Endothelial cell (in vitro differentiated cells): ENCODE results near the gene SRPX. TPM values are rescaled to one million over a fixed set of nuclear protein-coding genes. Genes with fewer than 3 reads are reported as not detected.

Source experiments
- DNase-seq: peaks from one replicate; pipeline ENCODE4 v3.0.0; 2021; ENCODE audit warnings: low spot score
- H3K27ac Mint-ChIP-seq: one replicate; pipeline ENCODE4 v1.8.0; 2021; ENCODE audit warnings: mixed read lengths, inconsistent platforms; ENCODE audit not compliant: unreplicated experiment
- H3K27me3 Mint-ChIP-seq: one replicate; pipeline ENCODE4 v1.8.0; 2021; ENCODE audit warnings: mild to moderate bottlenecking, moderate library complexity, mixed read lengths, inconsistent platforms; ENCODE audit not compliant: unreplicated experiment
- H3K36me3 Mint-ChIP-seq: one replicate; pipeline ENCODE4 v1.8.0; 2021; ENCODE audit warnings: mild to moderate bottlenecking, low read depth, mixed read lengths, inconsistent platforms; ENCODE audit not compliant: unreplicated experiment
- H3K4me1 Mint-ChIP-seq: one replicate; pipeline ENCODE4 v1.8.0; 2021; ENCODE audit warnings: mild to moderate bottlenecking, mixed read lengths, inconsistent platforms; ENCODE audit not compliant: unreplicated experiment
- H3K4me3 Mint-ChIP-seq: one replicate; pipeline ENCODE4 v1.8.0; 2021; ENCODE audit warnings: mild to moderate bottlenecking, mixed read lengths, inconsistent platforms; ENCODE audit not compliant: unreplicated experiment
- H3K9me3 Mint-ChIP-seq: one replicate; pipeline ENCODE4 v1.8.0; 2021; ENCODE audit warnings: mixed read lengths, inconsistent platforms; ENCODE audit not compliant: unreplicated experiment
- CTCF ChIP-seq: fragments of 200-600 bp; sonication (generic); IDR thresholded peaks from one replicate; pipeline ENCODE4 v1.5.0; 2021; ENCODE audit warnings: antibody characterized with exemption; ENCODE audit not compliant: unreplicated experiment
- total RNA-seq: library from RNA; stranded (reverse); fragmentation: NEBNext Ultra II Directional; extraction: Animal tissue kit (Norgen Biotek cat#: 25700); gene quantifications from one replicate; pipeline ENCODE4 v1.2.1, GENCODE V29; 2021; ENCODE audit not compliant: unreplicated experiment

The SRPX gene
- total RNA-seq, 1 donor from 2014 or later = 23.8 TPM

GRCh38 chrX:38189431-38190250 lies 31.0 kb downstream of the SRPX start:
- Mint-ChIP-seq H3K27ac (no peak overlapping the region), H3K4me1 (peaks cover 9% of the 10 kb centered on the region), H3K4me3 (no peak overlapping the region), H3K27me3 (no peaks in the 10 kb centered on the region), H3K36me3 (no peaks in the 10 kb centered on the region), H3K9me3 (no peaks in the 10 kb centered on the region)
- no peak for TF ChIP-seq CTCF
- no peak for DNase-seq

- no peak for TF ChIP-seq CTCF
- H3K4me3 Mint-ChIP-seq = no peak overlapping the region
- no peak overlapping the region for H3K27ac Mint-ChIP-seq
- H3K27me3 Mint-ChIP-seq = no peaks in the 10 kb centered on the region
- H3K4me1 Mint-ChIP-seq = peaks cover 9% of the 10 kb centered on the region
- DNase-seq = no peak
- no peaks in the 10 kb centered on the region for H3K9me3 Mint-ChIP-seq
- H3K36me3 Mint-ChIP-seq = no peaks in the 10 kb centered on the region
These were observed 37.1 kb downstream of the SRPX start for GRCh38 chrX:38183596-38183995.

GRCh38 chrX:38181357-38181756 lies 39.3 kb downstream of the SRPX start:
- no peaks in the 10 kb centered on the region for H3K36me3 Mint-ChIP-seq
- no peak for TF ChIP-seq CTCF
- H3K4me1 Mint-ChIP-seq = peaks cover 4% of the 10 kb centered on the region
- no peak overlapping the region for H3K4me3 Mint-ChIP-seq
- DNase-seq = no peak
- H3K27ac Mint-ChIP-seq = no peak overlapping the region
- no peaks in the 10 kb centered on the region for H3K27me3 Mint-ChIP-seq
- no peaks in the 10 kb centered on the region for H3K9me3 Mint-ChIP-seq

GRCh38 chrX:38178396-38178795 lies 42.3 kb downstream of the SRPX start:
- TF ChIP-seq CTCF = no peak
- Mint-ChIP-seq H3K4me1 (no peaks in the 10 kb centered on the region), H3K4me3 (no peak overlapping the region), H3K27me3 (no peaks in the 10 kb centered on the region), H3K27ac (no peak overlapping the region), H3K9me3 (no peaks in the 10 kb centered on the region), H3K36me3 (no peaks in the 10 kb centered on the region)
- DNase-seq = no peak

- peak; percentile 23 for TF ChIP-seq CTCF
- Mint-ChIP-seq H3K27me3 (no peaks in the 10 kb centered on the region), H3K4me3 (no peak overlapping the region), H3K4me1 (no peaks in the 10 kb centered on the region), H3K9me3 (no peaks in the 10 kb centered on the region), H3K27ac (no peak overlapping the region), H3K36me3 (no peaks in the 10 kb centered on the region)
- DNase-seq = peak; percentile 28
These were observed 45.5 kb downstream of the SRPX start for GRCh38 chrX:38175139-38175538.
